HG02981 (cell line): ENCODE data around the gene UBALD2.
"Not testable (repeated sequence)": the region's sequence is repeated elsewhere in the genome, so short reads cannot be mapped to it uniquely, and the experiment has no call there.

Experiments used
- ATAC-seq: cut with Tn5 transposase; IDR thresholded peaks from one replicate; pipeline ENCODE4 v1.9.1; 2021; ENCODE audit warnings: mild to moderate bottlenecking, moderate library complexity; ENCODE audit not compliant: unreplicated experiment

Gene UBALD2

DNA sequence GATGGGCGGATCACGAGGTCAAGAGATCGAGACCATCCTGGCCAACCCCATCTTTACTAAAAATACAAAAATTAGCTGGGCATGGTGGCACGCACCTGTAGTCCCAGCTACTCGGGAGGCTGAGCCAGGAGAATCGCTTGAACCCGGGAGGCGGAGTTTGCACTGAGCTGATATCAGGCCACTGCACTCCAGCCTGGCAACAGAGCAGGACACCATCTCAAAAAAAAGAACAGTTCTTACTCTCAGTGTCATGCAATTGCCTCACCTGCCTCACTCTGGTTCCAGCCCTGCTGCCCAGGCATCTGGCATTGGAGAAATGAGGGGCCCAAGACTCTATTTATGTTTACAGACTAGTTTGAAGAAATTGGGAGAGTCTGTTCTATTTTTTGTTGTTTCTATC lies 20.4 kb upstream of the UBALD2 start:
- not testable (repeated sequence) for ATAC-seq

GRCh38 chr17:76246080-76247066 lies 18.8 kb upstream of the UBALD2 start:
- ATAC-seq = peak; percentile 92

- ATAC-seq = no peak
Observed at GRCh38 chr17:76247304-76247703, 17.8 kb upstream of the UBALD2 start.

DNA sequence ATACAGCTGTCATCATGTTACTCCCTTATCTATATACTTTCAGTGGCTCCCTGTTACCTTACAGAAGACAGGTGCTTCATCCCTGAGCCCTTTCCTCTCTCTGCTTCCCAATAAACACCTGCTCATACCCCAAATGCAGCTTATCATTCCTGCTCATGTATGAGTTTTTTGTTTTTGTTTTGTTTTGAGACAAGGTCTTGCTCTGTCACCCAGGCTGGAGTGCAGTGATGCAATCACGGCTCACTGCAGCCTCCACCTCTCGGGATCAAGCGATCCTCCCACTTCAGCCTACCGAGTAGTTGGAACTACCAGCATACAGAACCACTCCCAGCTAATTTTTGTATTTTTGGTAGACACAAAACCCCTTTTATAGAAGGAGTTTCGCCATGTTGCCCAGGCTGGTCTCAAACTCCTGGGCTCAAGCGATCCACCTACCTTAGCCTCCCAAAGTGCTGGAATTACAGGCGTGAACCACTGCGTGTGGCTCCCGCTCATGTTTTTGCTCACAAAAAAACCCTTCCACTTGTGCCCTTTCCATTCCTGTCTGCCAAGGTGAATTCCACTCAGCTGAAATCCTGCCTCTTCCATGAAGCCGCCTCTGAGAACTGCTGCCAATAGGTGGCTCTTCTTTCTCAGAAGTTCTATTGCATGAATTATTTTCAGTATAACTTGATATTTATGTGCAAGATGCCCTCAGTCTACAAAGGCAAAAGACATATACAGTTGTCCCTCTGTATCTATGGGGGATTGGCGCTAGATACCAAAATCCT lies 16.9 kb upstream of the UBALD2 start:
- ATAC-seq = no peak

- ATAC-seq = no peak
Observed at GRCh38 chr17:76250141-76250540, 15.0 kb upstream of the UBALD2 start.

DNA sequence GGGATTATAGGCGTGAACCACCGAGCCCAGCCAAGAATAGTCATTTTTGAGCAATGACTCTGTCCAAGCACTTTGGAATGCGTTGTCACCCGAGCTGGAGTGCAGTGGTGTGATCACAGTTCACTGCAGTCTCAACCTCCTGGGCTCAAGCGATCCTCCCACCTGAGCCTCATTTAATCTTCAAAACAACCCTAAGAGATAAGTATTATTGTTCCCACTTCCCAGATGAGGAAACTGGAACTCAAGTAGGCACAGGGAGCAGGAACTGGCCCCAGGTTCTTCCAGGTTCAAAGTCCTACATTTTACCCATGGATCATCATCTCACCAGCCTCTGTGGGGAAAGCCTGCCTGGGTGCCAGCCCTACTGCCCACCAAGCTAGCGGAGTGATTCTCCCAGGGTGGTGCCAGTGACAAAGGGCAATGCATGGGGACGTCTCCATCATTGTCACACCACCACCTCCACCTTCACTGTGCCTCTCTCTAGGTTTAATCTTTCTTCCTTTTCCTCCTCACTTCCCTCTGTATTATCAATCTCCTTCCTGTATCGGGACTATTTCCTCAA lies 13.6 kb upstream of the UBALD2 start:
- ATAC-seq = no peak

DNA sequence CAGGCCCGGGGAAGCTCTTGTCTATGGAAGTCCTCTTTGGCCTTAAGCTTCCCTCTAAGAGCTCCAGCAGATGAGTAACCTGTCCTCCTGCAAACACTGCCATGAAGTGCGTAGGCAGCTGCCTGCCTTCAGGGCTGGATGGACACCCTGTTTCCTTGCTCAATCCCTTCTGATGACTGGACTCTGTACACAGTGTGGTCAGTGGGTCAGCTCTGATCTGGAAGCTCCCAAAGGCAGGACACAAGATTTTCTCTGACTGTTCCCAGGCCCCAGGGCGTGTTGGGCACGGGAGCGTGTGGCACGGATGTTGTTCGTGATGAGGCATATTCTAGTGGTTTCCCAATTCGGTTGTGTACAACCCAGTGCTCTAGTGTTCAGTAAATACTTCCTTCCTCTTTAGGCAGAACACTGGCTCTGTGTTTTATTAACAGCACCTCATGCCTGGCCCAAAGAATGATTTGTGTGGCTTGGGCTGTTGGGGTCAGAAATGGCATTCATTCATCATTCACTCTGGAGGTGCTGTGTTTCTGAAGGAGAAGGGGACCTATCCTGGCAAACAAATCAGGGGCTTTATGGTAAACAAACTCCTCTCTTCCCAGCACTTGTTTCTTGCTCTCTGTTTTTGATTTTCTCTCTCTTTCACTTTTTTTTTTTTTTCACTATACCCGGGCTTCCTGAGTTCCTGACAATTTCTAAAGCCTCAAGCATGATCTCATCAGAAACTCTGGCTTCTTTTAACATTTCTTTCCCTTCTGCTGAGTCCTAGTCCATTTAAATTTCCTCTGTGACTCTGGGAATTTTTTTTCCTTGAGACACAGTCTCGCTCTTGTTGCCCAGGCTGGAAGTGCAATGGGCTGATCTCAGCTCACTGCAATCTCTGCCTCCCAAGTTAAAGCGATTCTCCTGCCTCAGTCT lies 12.9 kb upstream of the UBALD2 start:
- peak; percentile 68 for ATAC-seq

GRCh38 chr17:76252967-76253766 lies 12.0 kb upstream of the UBALD2 start:
- not testable (repeated sequence) for ATAC-seq

DNA sequence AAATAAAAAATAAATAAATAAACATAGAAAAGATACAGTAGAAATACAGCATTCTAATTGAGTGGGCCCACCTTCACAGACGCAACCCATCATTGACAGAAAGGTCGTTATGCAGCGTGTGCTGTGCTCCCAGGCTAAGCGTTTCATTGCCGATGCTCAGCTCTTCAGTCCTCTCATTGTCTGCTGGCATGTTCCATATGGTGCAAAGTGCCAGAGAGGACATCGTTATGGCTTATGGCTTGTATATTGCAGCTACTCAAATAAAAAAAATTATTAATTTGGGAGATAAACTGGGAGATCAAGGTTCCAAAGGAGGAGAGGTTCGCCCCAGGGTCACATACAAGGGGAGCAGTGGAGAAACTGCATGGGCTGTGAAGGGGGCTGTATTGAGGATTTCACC lies 11.3 kb upstream of the UBALD2 start:
- no peak for ATAC-seq

- no peak for ATAC-seq
Observed at GRCh38 chr17:76254275-76254674, 10.9 kb upstream of the UBALD2 start.

GRCh38 chr17:76255801-76256429 lies 9.2 kb upstream of the UBALD2 start:
- ATAC-seq = no peak

DNA sequence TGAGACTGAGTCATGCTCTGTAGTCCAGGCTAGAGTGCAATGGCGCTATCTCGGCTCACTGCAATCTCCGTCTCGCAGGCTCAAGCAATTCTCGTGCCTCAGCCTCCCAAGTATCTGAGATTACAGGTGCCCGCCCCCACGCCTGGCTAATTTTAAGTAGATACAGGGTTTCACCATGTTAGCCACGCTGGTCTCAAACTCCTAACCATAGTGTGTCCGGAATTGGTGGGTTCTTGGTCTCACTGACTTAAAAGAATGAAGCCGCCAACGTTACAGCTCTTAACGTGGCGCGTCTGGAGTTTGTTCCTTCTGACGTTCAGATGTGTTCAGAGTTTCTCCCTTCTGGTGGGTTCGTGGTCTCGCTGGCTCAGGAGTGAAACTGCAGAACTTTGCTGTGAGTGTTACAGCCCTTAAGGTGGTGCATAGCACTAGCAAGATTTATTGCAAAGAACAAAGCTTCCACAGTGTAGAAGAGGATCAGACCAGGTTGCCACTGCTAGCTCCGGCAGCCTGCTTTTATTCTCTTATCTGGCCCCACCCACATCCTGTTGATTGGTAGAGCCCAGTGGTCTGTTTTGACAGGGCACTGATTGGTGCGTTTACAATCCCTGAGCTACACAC lies 8.6 kb upstream of the UBALD2 start:
- ATAC-seq = not testable (repeated sequence)

GRCh38 chr17:76260220-76260619 lies 4.9 kb upstream of the UBALD2 start:
- ATAC-seq = no peak

DNA sequence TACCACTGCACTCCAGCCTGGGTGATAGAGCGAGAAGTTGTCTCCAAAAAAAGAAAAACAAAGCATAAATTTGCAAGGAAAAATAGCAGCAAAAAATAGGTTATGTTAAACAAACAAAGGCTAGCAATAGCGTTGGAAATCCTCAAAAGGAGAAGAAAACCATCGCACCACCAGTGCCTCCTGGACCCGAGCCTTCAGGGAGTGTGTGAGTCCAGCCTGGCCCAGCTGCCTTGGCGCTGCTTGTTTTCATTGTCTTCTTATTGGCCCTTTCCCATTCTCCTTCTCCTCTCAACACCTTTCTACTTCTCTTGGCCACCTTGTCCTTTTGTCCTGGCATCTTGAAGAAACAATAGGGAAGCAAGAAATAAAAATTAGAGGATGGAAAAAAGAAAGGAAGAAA lies 4.5 kb upstream of the UBALD2 start:
- ATAC-seq = no peak

GRCh38 chr17:76261421-76262215 lies 3.5 kb upstream of the UBALD2 start:
- ATAC-seq = no peak

DNA sequence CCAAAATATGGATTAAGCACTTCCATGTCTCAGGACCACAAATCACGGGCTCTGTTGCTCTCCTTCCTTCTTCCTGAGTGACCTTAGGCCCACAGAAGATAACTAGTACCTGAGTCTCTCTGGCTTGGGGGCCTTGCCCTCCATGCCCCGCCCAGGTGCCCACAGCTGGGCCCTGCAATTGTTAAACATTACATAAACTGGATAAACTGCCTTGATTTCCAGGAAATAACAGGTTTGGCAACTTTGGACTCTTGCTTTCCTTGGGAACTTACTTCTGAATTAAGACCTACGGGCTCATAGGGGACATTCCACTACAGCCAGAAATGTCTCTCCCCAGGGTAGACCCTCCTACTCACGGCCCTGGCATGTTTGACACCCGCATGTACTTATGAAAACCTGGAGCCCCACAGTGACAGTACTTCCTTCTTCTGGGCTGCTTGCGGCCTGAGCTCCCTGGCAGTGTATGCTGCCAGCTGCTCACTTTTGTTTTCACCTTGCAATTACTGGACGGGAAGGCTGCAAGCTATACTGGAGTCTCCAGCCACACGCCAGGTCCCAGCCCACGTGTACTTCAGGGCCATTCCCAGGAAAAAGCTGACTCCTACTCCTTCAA lies 2.3 kb upstream of the UBALD2 start:
- no peak for ATAC-seq

- no peak for ATAC-seq
Observed at GRCh38 chr17:76263896-76264295, 1.3 kb upstream of the UBALD2 start.

- ATAC-seq = no peak
Observed at GRCh38 chr17:76264425-76264754, 758 bp upstream of the UBALD2 start.
